HEK293 (cell line): ENCODE results near the gene EGFLAM.

Experiments used
- KLF16 ChIP-seq: fragments of 450-650 bp; formaldehyde crosslinking; IDR thresholded peaks from 2 replicates; pipeline ENCODE4 v1.5.1; 2017; ENCODE audit warnings: missing biosample characterization, missing genetic modification characterization
- SP7 ChIP-seq: fragments of 450-650 bp; formaldehyde crosslinking; IDR thresholded peaks from 2 replicates; pipeline ENCODE4 v1.5.1; 2016; ENCODE audit warnings: missing biosample characterization, missing genetic modification characterization
- ZNF416 ChIP-seq: fragments of 450-650 bp; formaldehyde crosslinking; IDR thresholded peaks from 2 replicates; pipeline ENCODE4 v1.5.1; 2016; ENCODE audit warnings: missing biosample characterization, missing genetic modification characterization
- ZNF501 ChIP-seq: fragments of 450-650 bp; formaldehyde crosslinking; IDR thresholded peaks from 2 replicates; pipeline ENCODE4 v1.5.1; 2016; ENCODE audit warnings: missing biosample characterization, missing genetic modification characterization
- TF ChIP-seq, protein P1 (sequence below): fragments of 450-650 bp; formaldehyde crosslinking; IDR thresholded peaks from 2 replicates; pipeline ENCODE4 v1.5.1; 2016; ENCODE audit warnings: missing biosample characterization, missing genetic modification characterization
- TF ChIP-seq, protein P2 (sequence below): sonication (generic); formaldehyde crosslinking; IDR thresholded peaks from 2 replicates; pipeline ENCODE4 v1.8.1; 2022; ENCODE audit warnings: mild to moderate bottlenecking, moderate library complexity, missing genetic modification reagents
- TF ChIP-seq, protein P3 (sequence below): IDR thresholded peaks from 2 replicates; pipeline ENCODE4 v1.6.1; 2011; ENCODE audit warnings: mild to moderate bottlenecking, low read depth, low read length, borderline replicate concordance

DNA sequence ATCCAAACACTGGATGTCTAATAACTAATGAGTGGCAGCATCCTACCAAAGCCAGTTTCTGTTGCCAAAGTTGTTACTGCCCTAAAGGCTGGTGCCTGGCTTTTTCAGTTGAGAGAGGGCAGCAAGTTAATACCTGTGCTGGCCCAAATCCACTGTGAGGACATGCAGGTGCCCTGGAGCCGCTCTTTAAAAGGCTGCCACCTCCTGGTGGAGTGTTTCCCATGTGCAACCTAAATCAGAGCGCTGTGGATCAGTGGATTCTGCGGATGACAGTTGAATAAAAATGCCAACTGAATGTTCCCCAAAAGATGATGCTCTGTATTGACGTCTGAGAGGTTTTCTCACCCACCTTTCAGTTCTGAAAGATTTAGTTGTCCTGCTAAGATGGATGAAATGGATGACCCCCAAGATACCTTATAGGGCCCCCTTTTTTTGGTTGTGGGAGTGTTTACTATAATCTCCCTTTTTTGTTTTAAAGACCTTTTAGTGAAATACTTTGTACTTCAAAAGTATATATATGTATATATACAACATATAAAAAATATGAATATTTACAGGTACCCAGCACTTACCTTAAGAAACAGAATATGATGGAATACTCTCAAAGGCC lies 146.4 kb downstream of the EGFLAM start:
- TF ChIP-seq, protein P1, sequence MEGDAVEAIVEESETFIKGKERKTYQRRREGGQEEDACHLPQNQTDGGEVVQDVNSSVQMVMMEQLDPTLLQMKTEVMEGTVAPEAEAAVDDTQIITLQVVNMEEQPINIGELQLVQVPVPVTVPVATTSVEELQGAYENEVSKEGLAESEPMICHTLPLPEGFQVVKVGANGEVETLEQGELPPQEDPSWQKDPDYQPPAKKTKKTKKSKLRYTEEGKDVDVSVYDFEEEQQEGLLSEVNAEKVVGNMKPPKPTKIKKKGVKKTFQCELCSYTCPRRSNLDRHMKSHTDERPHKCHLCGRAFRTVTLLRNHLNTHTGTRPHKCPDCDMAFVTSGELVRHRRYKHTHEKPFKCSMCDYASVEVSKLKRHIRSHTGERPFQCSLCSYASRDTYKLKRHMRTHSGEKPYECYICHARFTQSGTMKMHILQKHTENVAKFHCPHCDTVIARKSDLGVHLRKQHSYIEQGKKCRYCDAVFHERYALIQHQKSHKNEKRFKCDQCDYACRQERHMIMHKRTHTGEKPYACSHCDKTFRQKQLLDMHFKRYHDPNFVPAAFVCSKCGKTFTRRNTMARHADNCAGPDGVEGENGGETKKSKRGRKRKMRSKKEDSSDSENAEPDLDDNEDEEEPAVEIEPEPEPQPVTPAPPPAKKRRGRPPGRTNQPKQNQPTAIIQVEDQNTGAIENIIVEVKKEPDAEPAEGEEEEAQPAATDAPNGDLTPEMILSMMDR (tag by site-specific recombination), result 0 out of 2 replicates have a peak, but pooled peaks have one; percentile 10
- TF ChIP-seq, protein P2, sequence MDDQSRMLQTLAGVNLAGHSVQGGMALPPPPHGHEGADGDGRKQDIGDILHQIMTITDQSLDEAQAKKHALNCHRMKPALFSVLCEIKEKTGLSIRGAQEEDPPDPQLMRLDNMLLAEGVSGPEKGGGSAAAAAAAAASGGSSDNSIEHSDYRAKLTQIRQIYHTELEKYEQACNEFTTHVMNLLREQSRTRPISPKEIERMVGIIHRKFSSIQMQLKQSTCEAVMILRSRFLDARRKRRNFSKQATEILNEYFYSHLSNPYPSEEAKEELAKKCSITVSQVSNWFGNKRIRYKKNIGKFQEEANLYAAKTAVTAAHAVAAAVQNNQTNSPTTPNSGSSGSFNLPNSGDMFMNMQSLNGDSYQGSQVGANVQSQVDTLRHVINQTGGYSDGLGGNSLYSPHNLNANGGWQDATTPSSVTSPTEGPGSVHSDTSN (CRISPR knock-in tag), result no peak
- TF ChIP-seq ZNF501 (tag by site-specific recombination), result no peak
- TF ChIP-seq, protein P3, sequence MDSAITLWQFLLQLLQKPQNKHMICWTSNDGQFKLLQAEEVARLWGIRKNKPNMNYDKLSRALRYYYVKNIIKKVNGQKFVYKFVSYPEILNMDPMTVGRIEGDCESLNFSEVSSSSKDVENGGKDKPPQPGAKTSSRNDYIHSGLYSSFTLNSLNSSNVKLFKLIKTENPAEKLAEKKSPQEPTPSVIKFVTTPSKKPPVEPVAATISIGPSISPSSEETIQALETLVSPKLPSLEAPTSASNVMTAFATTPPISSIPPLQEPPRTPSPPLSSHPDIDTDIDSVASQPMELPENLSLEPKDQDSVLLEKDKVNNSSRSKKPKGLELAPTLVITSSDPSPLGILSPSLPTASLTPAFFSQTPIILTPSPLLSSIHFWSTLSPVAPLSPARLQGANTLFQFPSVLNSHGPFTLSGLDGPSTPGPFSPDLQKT, result no peak
- TF ChIP-seq KLF16 (tag by site-specific recombination), result no peak
- TF ChIP-seq SP7 (tag by site-specific recombination), result no peak
- no peak for TF ChIP-seq ZNF416 (tag by site-specific recombination)
